Hepatic stellate cell (primary cell): ENCODE data around the gene SLC35G4.
A peak's percentile ranks its signal among the peaks of the same experiment; 100 is the strongest.
"Not testable (repeated sequence)": the region's sequence is repeated elsewhere in the genome, so short reads cannot be mapped to it uniquely, and the experiment has no call there.

Source experiments
- DNase-seq: peaks from one replicate; pipeline ENCODE4 v3.0.0; 2011; ENCODE audit warnings: low spot score

The SLC35G4 gene

DNA sequence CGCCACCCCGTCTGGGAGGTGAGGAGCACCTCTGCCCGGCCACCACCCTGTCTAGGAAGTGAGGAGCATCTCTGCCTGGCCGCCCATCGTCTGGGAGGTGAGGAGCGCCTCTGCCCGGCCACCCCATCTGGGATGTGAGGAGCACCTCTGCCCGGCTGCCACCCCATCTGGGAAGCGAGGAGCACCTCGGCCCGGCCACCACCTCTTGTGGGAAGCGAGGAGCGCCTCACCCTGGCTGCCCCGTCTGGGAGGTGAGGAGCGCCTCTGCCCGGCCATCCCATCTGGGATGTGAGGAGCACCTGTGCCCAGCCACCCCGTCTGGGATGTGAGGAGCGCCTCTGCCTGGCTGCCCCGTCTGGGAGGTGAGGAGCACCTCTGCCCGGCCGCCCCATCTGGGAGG lies 4.6 kb downstream of the SLC35G4 start:
- DNase-seq = not testable (repeated sequence)

DNA sequence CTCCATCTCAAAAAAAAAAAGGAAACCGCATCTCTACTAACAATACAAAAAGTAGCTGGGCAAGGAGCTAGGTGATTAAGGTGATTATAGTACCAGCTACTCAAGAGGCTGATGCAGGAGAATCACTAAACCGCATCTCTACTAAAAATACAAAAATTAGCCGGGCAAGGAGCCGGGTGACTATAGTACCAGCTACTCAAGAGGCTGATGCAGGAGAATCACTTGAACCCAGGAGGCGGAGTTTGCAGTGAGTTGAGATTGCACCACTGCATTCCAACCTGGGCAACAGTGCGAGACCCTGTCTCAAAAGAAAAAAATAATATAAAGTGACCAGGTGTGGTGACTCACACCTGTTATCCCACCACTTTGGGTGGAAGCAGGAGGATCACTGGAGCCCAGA lies 5.6 kb downstream of the SLC35G4 start:
- DNase-seq = not testable (repeated sequence)

DNA sequence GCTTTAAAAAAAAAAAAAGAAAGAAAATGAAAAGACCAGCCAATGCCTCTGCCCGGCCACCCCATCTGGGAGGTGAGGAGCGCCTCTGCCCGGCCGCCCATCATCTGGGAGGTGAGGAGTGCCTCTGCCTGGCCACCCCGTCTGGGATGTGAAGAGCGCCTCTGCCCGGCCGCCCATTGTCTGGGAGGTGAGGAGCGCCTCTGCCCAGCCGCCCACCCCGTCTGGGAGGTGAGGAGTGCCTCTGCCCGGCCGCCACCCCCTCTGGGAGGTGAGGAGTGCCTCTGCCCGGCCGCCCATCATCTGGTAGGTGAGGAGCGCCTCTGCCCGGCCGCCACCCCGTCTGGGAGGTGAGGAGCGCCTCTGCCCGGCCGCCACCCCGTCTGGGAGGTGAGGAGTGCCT lies 37.9 kb downstream of the SLC35G4 start:
- DNase-seq = not testable (repeated sequence)

DNA sequence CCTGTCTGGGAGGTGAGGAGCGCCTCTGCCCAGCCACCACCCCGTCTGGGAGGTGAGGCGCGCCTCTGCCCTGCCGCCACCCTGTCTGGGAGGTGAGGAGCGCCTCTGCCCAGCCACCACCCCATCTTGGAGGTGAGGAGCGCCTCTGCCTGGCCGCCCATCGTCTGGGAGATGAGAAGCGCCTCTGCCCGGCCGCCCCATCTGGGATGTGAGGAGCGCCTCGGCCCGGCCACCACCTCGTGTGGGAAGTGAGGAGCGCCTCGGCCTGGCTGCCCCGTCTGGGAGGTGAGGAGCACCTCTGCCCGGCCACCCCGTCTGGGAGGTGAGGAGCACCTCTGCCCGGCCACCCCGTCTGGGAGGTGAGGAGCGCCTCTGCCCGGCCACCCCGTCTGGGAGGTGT lies 38.4 kb downstream of the SLC35G4 start:
- DNase-seq = not testable (repeated sequence)

DNA sequence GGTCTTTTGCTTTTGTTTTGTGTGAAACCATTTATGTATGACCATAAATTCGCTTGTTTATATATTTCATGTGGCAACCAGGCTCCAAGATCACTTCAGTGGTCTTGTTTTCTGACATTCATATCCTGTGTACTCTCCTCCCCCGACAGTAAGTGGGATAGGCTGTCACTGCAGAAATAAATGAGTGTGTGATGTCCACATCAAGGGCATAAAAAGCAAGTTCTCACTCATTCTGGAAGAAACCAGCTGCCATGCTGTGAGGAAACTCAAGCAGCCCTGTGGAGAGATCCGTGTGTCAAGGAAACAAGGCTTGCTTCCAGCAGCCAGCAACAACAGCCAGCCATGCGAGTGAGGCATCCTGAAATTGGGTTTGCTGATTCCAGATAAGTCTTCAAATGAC lies 40.4 kb downstream of the SLC35G4 start:
- DNase-seq = no peak

DNA sequence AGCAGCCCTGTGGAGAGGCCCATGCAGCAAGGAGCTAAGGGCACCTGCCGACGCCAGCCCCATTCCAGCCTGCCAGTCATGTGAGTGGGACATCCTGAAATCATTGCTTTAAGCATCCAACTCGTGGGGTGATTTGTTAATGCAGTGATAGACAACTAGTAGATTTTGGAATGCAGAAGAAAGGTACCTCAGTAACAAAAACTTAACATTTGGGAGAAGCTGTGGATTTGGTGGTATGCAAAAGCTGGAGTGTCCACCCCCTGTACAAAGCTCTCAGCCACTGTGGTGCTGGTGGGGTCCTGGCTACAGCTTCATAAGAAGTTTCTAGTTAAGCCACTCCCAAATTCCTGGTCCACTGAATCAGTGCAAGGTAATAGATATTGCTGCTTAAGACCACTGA lies 42.5 kb downstream of the SLC35G4 start:
- no peak for DNase-seq

DNA sequence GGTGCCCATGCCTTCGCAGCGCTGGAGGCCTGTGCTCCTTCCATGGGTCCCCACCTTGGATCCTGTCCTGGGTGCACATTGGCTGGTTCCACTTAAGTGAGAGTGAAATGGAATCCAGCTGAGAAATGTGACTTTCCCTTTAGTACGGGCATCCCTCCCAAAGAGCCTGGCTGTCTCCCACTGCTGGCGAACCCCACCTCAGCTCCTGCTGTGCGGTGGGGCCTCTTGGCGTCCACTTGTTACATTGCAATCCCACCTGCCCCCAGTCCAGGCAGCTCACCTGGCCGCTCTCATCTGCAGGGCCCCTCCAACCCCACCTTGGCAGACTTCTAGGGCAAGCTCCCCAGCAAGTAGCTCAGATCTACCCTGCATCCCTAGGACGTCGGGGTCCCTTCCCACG lies 44.1 kb downstream of the SLC35G4 start:
- DNase-seq = no peak

DNA sequence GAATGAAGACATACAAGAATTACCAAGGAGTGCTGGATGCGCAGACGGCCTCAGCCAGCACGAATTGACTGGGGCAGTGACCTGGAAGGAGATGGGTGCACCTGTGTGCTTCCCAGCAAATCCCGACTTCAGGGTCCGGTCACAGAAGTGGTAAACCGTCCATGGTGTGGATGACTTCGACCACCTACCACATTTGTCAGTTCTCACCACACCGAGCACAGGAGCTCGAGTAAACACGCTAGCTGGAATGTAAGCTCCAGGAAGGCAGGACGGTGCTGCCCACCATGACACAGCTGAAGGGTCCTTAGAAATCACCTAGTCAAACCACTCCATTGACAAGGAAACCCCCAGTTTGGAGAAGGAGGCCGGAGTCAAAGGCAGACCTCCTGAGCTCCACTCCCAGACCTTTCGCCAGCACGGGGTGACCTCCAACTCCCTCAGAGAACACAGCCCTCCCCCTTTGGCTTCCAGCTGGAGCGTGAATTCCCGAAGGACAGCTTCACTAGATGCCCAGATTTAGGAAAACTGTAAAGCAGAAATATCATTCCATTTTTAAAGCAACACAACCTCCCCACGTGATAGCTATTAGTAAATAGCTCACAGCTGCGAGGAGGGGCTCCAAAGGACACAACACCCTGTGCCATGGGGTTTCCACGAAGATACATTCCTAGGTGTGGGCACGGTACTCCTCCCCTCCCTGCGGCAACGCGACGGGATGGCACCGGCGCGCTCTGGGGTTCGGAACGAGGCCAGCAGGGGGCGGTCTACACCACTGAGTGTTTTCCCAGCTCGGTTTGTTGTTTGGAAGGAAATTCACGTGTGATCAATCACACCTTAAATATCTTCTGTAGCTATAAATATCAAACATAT lies 45.6 kb downstream of the SLC35G4 start:
- DNase-seq = peak; percentile 53

DNA sequence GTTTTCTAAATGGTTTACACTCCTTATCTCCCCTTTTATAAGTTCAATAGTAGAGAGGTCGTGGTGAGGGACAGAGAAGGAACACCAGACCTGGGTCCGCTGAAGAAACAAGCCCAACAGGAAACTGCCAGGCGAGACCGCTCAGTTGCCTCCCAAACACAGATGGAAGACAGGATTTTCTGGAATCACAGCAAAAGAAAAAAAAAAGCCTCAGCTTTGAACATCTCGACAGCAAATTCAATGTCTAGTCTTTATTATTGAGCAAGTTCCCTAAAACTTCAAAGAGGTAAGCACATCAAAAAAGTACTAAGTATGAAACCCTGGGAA lies 46.2 kb downstream of the SLC35G4 start:
- no peak for DNase-seq

DNA sequence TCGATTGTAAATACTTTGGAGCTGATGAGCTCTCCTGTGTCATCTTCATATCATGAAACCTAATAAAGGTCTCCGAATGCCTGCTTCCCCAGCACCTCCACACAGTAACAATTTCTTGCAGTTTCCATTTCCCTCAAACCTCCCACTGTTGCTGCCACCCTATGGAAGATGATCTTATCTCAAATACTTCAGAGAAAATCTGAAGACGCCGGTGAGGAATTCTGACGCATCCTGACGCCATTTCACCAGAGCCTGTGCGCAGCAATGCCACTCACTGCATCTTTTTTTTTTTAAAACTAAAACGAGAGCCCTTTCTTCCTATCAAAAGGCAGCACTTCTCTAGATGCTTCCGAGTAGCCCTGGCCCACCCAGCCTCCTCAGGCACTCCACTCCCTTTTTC lies 47.8 kb downstream of the SLC35G4 start:
- no peak for DNase-seq

DNA sequence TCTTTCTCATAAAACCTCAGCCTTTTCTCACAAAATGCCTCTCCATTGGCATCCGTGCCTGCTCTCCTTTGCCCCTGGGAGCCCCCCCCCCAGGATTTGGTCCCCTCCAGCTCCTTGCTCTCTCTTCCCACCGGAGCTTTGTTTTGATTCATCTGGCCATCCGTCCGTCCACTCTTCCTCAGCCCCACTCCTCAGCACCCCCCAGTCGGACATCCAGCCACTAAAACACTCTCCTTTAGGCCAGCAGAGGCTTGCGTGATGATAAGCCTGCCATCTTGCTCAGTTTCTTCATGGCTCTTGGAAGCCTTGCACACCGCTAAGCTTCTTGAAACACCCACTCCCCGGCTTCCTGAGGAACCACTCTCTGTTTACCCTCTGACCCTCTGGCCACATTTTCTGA lies 48.2 kb downstream of the SLC35G4 start:
- no peak for DNase-seq

DNA sequence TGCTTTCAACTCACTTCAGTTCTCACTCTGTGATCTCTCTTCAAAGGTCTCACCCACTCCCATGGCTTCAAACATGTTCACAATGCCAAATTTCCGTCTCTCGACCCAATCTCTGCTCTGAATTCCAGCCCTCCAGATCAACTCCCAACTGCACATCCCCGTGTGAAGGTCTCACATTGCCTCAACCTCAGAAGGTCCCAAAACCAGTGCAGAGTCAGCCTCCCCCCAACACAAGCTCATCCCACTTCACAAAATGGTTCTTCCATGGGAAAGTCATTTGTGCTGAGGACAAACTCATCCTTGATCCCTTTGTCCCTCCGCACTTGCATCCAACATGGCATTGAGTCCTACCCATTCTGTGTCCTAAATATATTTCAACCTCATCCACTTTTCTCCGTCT lies 48.6 kb downstream of the SLC35G4 start:
- DNase-seq = no peak

DNA sequence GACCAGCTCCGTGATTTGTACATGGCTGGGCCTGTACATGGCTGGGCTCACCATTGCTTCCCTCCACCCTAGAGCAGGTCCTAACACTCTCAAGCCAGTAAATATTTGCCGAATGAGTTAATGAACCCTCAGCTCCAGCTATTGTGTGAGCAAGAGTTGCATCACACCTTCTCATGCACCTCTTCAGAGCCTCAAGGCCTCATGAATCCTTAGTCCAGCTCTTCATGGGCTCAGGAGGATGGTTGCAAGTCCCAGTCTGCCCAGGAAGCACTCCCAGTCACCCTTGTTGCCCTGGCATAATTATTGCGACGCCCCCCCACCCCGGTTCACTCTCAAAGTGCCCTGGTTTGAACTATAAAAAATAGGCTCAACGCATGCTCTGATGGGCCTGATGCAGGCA lies 49.6 kb downstream of the SLC35G4 start:
- DNase-seq = no peak
